Measurements from ENCODE around the gene BRS3.

The BRS3 gene

GRCh38 chrX:136495043-136495442, 7.3 kb downstream of the BRS3 start:
- no peak for DNase-seq (ENCODE audit: low read depth in 2 of 2)

DNA sequence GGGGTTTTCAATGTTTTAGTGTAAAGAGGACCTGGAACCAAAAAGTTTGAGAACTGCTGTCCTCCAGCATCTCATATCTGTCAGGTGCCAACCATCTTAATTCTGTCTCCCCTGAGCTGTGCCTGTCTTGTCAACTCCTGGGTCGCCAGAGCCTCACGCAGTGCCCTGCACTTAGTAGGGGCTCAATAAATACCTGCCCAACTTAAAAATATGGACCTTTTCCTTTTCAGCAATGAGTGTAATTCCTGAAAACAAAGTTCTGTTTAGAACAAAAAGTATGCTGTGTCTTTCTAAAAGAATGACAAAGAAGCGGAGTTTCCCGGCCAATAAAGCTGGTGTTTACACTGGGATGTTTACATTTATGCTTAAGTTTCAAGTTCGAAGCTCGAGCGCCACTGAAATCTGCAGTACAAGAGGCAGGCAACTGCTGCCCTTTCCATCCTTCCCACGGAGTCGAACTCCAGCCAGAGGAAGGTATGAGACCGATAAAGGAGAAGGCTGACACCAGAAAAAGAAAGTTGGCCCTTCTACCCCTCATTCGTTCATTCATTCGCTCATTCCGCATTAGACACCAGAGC, 8.5 kb downstream of the BRS3 start:
- DNase-seq (ENCODE audit: low read depth in 2 of 2), result no peak

DNA sequence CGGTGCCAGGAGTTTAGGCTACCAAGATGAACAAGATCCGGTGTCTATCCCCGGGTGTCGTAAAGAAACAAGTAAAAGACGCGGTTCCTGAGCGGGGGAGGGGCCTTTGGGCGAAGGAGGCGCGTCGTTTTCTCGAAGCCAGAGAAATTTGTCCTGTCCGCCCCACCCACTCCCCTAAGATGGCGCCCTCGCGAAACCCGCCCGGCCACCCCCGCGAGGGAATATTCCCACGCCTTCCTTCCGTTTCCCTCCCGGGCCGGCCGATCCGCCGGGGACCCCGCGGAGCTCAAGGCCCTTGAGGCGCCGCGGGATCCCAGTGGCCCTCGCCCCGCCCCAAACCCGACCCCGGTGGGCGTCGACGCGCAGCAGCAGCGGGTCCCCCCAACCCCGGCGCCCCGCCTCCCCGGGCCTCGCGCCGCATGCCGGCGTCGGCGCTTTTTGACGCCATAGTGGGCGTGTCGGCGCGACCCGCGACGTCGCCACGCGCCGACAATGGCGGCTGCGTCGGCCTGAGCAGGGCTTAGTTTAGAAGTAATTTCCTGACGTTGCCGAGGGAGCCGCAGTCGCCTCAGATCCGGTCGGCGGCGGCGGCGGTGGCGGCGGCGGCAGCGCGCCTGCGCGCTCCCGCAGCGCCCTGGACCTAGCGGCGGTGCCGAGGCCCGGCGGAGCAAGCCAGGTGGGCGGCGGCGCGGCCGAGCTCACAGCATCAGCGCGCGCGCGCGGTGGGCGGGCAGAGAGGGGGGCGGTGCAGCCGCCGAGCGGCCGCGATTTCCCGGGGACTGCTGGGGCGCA, 9.2 kb downstream of the BRS3 start:
- DNase-seq (ENCODE audit: low read depth in 2 of 2), result peak; percentile 67 to 75

DNA sequence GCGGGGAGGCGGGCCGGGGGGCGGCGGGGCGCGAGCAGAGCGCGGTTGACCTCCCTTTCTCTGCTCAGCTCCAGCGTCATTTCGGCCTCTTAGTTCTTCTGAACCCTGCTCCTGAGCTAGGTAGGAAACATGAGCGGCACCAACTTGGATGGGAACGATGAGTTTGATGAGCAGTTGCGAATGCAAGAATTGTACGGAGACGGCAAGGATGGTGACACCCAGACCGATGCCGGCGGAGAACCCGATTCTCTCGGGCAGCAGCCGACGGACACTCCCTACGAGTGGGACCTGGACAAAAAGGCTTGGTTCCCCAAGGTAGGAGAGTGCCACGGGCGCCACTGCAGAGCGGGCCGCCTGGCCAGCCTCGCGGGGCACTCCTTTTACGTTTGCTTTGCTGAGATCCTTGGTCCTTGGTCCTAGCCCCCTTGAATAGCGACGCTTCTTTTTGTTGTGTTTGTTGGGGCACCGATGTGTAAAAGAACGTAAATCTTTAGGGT, 9.9 kb downstream of the BRS3 start, which contains the start of gene HTATSF1:
Gene HTATSF1, plus strand, starts transcription at position 37 of the 497 bp plus-strand sequence. Its CDS starts 93 bp downstream, at position 130.
- no peak for DNase-seq (ENCODE audit: low read depth in 2 of 2)

- no peak for DNase-seq (ENCODE audit: low read depth in 2 of 2)
Measured at GRCh38 chrX:136519069-136519468, 31.3 kb downstream of the BRS3 start.

GRCh38 chrX:136523770-136524169, 36.0 kb downstream of the BRS3 start:
- no peak for DNase-seq (ENCODE audit: low read depth in 2 of 2)

GRCh38 chrX:136525738-136526606, 38.2 kb downstream of the BRS3 start:
- no peak for DNase-seq (ENCODE audit: low read depth in 2 of 2)

DNA sequence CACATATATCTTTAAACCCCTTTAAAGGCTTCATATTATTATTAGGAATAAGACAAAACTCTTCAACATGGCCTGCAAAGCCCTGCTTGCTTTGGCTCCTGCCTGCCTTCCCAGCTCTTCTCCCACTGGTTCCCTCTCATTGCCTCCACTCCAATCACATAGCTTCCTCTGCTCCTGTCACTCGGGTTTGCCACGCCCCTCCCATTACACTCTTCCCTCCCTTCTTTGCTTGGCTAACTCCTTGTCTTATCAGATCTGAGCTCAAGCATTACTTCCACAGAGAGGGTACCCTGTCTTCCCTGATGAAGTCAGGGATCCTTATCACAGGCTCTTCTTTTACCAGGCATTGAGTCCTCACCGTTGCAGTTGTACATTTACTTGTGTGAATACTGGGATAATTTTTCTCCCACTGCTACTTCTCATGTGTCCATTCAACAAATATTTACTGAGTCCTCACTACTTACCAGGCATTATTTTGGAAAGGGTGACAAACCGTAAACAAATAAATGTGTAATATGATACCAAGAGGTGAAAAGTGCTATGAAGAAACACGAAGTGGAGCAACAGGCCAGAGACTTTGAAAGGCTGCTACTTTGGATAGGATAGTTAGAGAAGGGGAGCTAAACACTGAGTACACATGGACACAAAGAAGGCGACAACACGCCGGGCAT, 41.0 kb downstream of the BRS3 start:
- DNase-seq (ENCODE audit: low read depth in 2 of 2), result no peak

DNA sequence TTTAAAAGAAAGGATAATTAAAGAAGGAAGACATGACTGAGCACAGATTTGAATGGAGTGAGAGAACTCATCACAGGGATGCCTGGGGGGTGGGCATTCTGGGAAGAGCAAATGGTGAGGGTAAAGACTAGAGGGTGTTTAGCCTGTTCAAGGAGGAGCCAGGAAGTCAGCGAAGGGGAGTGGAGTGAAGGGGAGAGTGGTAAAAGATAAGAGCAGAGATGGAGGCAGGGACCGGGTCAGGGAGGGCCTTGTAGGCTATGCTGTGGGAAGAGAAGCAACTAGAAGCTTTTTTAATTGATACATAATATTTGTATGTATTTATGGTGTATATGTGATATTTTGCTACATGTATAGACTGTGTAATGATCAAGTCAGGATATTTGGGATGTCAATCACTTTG, 42.0 kb downstream of the BRS3 start:
- DNase-seq (ENCODE audit: low read depth in 2 of 2), result no peak

GRCh38 chrX:136531951-136532350, 44.2 kb downstream of the BRS3 start, which contains the start of gene VGLL1:
TSS of gene VGLL1 (plus strand) at chrX:136532215. CDS start at chrX:136536021, 3,806 bp downstream.
- DNase-seq (ENCODE audit: low read depth in 2 of 2), result no peak

DNA sequence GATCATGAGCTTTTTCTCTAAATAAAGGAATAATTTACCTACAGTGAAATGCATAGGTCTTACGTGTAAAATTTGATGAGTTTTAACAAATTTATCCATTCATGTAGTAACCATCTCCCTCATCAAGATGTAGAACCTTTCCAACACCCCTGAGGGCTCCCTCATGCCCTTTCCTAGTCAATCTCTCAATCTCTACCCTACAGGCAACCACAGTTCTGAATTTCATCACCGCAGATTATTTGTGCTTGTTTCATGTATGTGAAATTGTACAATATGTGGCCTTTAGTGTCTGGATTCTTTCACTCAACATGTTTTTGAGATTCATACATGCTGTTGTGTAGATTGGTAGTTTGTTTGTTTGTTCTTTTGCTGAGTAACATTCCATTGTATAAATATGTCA, 46.4 kb downstream of the BRS3 start:
- no peak for DNase-seq (ENCODE audit: low read depth in 2 of 2)

DNA sequence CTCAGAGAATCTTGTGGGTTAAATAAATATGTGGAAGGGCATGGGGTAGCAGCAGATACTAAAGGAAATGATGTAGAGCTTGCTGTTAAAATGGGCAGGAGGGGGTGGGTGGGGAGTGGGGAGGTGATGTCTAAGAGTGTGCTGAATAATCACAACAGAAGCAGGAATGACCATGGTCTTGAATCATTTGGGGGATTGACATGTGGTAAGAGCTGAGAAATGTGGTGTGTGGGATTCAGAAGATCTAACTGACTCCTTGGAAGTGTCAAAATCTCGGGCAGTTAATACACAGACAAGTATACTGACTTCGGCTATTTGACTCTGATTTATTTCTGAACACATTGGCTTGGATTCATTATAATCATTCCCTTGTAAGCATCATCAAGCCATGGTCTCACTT, 51.1 kb downstream of the BRS3 start:
- DNase-seq (ENCODE audit: low read depth in 2 of 2), result no peak

GRCh38 chrX:136540226-136540625, 52.5 kb downstream of the BRS3 start:
- no peak for DNase-seq (ENCODE audit: low read depth in 2 of 2)

DNA sequence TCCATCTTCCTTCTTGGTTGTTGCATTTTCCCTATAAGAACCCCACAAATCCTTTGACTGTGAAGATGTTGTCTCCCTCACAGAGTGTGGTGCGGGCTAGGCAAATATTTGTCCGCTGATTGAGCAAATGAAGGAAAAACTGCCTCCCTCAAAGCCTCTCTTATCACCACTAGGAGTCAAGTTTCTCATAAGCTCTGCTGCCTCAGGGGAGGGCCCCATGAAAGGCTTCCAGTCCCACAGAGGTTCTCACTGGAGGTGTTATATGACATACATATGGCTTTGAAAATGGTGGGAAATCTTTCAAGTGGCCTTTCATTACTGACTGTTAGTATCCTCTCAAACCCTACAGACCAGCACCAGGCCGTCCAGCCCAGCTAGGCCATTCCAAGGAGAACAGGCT, 53.5 kb downstream of the BRS3 start:
- no peak for DNase-seq (ENCODE audit: low read depth in 2 of 2)

- no peak for DNase-seq (ENCODE audit: low read depth in 2 of 2)
Measured at GRCh38 chrX:136542281-136542680, 54.5 kb downstream of the BRS3 start.
